CD4-positive, alpha-beta T cell (primary cell): ENCODE data around the gene SNTB2. TPM values are rescaled to one million over a fixed set of nuclear protein-coding genes. Genes with fewer than 3 reads are reported as not detected.

Source experiments
- ATAC-seq: fragments of 200-7000 bp; cut with Tn5 transposase; one replicate; pipeline ENCODE4 v1.10.0; 2022; ENCODE audit warnings: mild to moderate bottlenecking; ENCODE audit not compliant: poor library complexity
- CTCF ChIA-PET: fragments of 350-600 bp; sonication (Branson Sonifier 250); formaldehyde crosslinking; loops from one replicate; lab custom pipeline; 2021; ENCODE audit warnings: antibody characterized with exemption, inconsistent platforms; lab: Charles Lee
- POLR2A ChIA-PET: fragments of 350-600 bp; sonication (Branson Sonifier 250); formaldehyde crosslinking; loops from one replicate; lab custom pipeline; 2021; ENCODE audit warnings: antibody characterized with exemption, inconsistent platforms; lab: Charles Lee
- DNase-seq, 14 experiments: peaks; one replicate each; pipeline ENCODE4 v3.0.0-alpha.2; 2013 to 2020; ENCODE audit warnings: mixed read lengths in 2 of 14
- H3K27ac ChIP-seq, 2 donors: one replicate each; pipeline versions ENCODE4 v1.5.1 to v1.7.0; 2013; ENCODE audit warnings: low read length in 2 of 2, low read depth in 1 of 2, mild to moderate bottlenecking in 1 of 2
- H3K27me3 ChIP-seq, 2 experiments: 1 replicate in 1 of 2; 2 replicates in 1 of 2; pipeline versions ENCODE4 v1.6.1 to v1.7.0; 2013; ENCODE audit warnings: low read length in 2 of 2, control low read depth in 1 of 2, mild to moderate bottlenecking in 1 of 2, moderate library complexity in 1 of 2; ENCODE audit not compliant: insufficient read depth in 2 of 2, control insufficient read depth in 1 of 2
- H3K36me3 ChIP-seq: one replicate; pipeline ENCODE4 v1.6.1; 2013; ENCODE audit warnings: low read length, control low read depth; ENCODE audit not compliant: insufficient read depth
- H3K4me1 ChIP-seq: one replicate; pipeline ENCODE4 v1.6.1; 2013; ENCODE audit warnings: low read length, control low read depth; ENCODE audit not compliant: insufficient read depth
- H3K4me3 ChIP-seq: one replicate; pipeline ENCODE4 v1.5.1; 2013; ENCODE audit warnings: mild to moderate bottlenecking, low read length, moderate library complexity
- H3K9me3 ChIP-seq, 2 experiments: 1 replicate in 1 of 2; 2 replicates in 1 of 2; pipeline versions ENCODE4 v1.6.1 to v1.7.0; 2013; ENCODE audit warnings: low read length in 2 of 2, mild to moderate bottlenecking in 2 of 2, control low read depth in 1 of 2, moderate library complexity in 1 of 2; ENCODE audit not compliant: control insufficient read depth in 1 of 2, insufficient read depth in 1 of 2
- H3K27ac Mint-ChIP-seq: one replicate; pipeline ENCODE4 v1.8.0; 2020; ENCODE audit warnings: mixed read lengths
- H3K27me3 Mint-ChIP-seq: one replicate; pipeline ENCODE4 v1.8.0; 2021; ENCODE audit warnings: mixed read lengths
- H3K36me3 Mint-ChIP-seq: one replicate; pipeline ENCODE4 v1.8.0; 2021; ENCODE audit warnings: low read depth, mixed read lengths
- H3K4me1 Mint-ChIP-seq: one replicate; pipeline ENCODE4 v1.8.0; 2021; ENCODE audit warnings: low read depth, mixed read lengths
- H3K4me3 Mint-ChIP-seq: one replicate; pipeline ENCODE4 v1.8.0; 2020; ENCODE audit warnings: mild to moderate bottlenecking, mixed read lengths
- H3K9me3 Mint-ChIP-seq: one replicate; pipeline ENCODE4 v1.8.0; 2020; ENCODE audit warnings: mixed read lengths
- CTCF ChIP-seq: fragments of 200-600 bp; IDR thresholded peaks from one replicate; pipeline ENCODE4 v1.8.0; 2022; ENCODE audit warnings: antibody characterized with exemption, mild to moderate bottlenecking
- intact Hi-C, 2 experiments: fragments of 100-400 bp; cut with DNase I in 1 of 2; cut with micrococcal nuclease in 1 of 2; formaldehyde crosslinking; loops; one replicate each; pipeline versions ENCODE4 v1.15.1 to v1.9.0; 2023 to 2025; cut with DNase I, micrococcal nuclease
- total RNA-seq, 174 experiments: library from RNA in 2 of 174; stranded (reverse) in 2 of 174; gene quantifications; one replicate each; pipeline ENCODE4 v1.2.3 and lab custom pipeline; 2021 to 2026

The SNTB2 gene
- total RNA-seq, 2 experiments from 2014 or later: 10.1 to 11.4 TPM

- no peaks in the 10 kb centered on the region for H3K9me3 ChIP-seq
- Mint-ChIP-seq H3K27me3 (no peaks in the 10 kb centered on the region), H3K9me3 (no peaks in the 10 kb centered on the region), H3K4me3 (no peak overlapping the region), H3K36me3 (peaks cover 26% of the 10 kb centered on the region), H3K4me1 (no peaks in the 10 kb centered on the region), H3K27ac (peak overlapping the region; percentile 21)
- no peak overlapping the region for H3K4me3 ChIP-seq
- TF ChIP-seq CTCF: no peak
- ChIA-PET POLR2A (no interaction called here), CTCF (interaction anchor here (0.6 kb wide), 1 partner anchor 29 kb away, joined by 3 read pairs; no protein-coding TSS in a partner anchor)
- H3K27me3 ChIP-seq: no peaks in the 10 kb centered on the region
- no peak for DNase-seq
- intact Hi-C loops: no loop called here
- ATAC-seq: no peak
- H3K27ac ChIP-seq: no peak overlapping the region
- no peaks in the 10 kb centered on the region for H3K4me1 ChIP-seq
- peaks cover 17% of the 10 kb centered on the region for H3K36me3 ChIP-seq
These were observed 87.8 kb downstream of the SNTB2 start for GRCh38 chr16:69274699-69275235.

- Histone ChIP-seq H3K36me3 (peaks cover 2% of the 10 kb centered on the region), H3K4me1 (no peaks in the 10 kb centered on the region), H3K27ac (no peak overlapping the region), H3K27me3 (no peaks in the 10 kb centered on the region), H3K4me3 (no peak overlapping the region), H3K9me3 (no peaks in the 10 kb centered on the region)
- H3K4me1 Mint-ChIP-seq: no peaks in the 10 kb centered on the region
- H3K9me3 Mint-ChIP-seq: no peaks in the 10 kb centered on the region
- H3K27ac Mint-ChIP-seq: no peak overlapping the region
- H3K4me3 Mint-ChIP-seq: no peak overlapping the region
- DNase-seq (no peak), ATAC-seq (no peak)
- POLR2A ChIA-PET: no interaction called here
- CTCF ChIA-PET: interaction anchor here (1.1 to 1.2 kb wide), 3 partner anchors 12 to 135 kb away, joined by 3 to 4 read pairs (median 4); no protein-coding TSS in a partner anchor
- intact Hi-C loops: no loop called here
- H3K27me3 Mint-ChIP-seq: no peaks in the 10 kb centered on the region
- TF ChIP-seq CTCF: no peak
- peaks cover 14% of the 10 kb centered on the region for H3K36me3 Mint-ChIP-seq
These were observed 89.5 kb downstream of the SNTB2 start for GRCh38 chr16:69276148-69277115.

- ChIA-PET POLR2A (no interaction called here), CTCF (interaction anchor here (1.1 to 1.2 kb wide), 3 partner anchors 11 to 136 kb away, joined by 3 to 4 read pairs (median 4); no protein-coding TSS in a partner anchor)
- H3K27ac ChIP-seq: no peak overlapping the region
- no peaks in the 10 kb centered on the region for H3K4me1 Mint-ChIP-seq
- H3K36me3 Mint-ChIP-seq: peaks cover 9% of the 10 kb centered on the region
- DNase-seq (no peak), ATAC-seq (no peak)
- H3K4me1 ChIP-seq: no peaks in the 10 kb centered on the region
- no peaks in the 10 kb centered on the region for H3K27me3 Mint-ChIP-seq
- no peaks in the 10 kb centered on the region for H3K9me3 Mint-ChIP-seq
- no peak overlapping the region for H3K4me3 Mint-ChIP-seq
- H3K9me3 ChIP-seq: no peaks in the 10 kb centered on the region
- intact Hi-C loops: no loop called here
- no peak overlapping the region for H3K27ac Mint-ChIP-seq
- H3K36me3 ChIP-seq: no peaks in the 10 kb centered on the region
- no peaks in the 10 kb centered on the region for H3K27me3 ChIP-seq
- no peak overlapping the region for H3K4me3 ChIP-seq
- no peak for TF ChIP-seq CTCF
These were observed 90.4 kb downstream of the SNTB2 start for GRCh38 chr16:69277413-69277812.
